Measurements from ENCODE around the gene SCNN1B. TPM values are rescaled to one million over a fixed set of nuclear protein-coding genes. Genes with fewer than 3 reads are reported as not detected.

Gene SCNN1B
- total RNA-seq, 3 donors from 2014 or later = 3.0 to 18.0 (median 18.0) TPM

- DNase-seq (ENCODE audit: low spot score in 2 of 2) = no peak
These were observed 25.7 kb downstream of the SCNN1B start for GRCh38 chr16:23327836-23328235.

GRCh38 chr16:23330161-23330560 lies 28.1 kb downstream of the SCNN1B start:
- TF ChIP-seq CTCF (IDR thresholded peaks at IDR 0.05) = no peak
- TF ChIP-seq POLR2A (IDR thresholded peaks at IDR 0.05) = no peak
- Histone ChIP-seq H3K4me1 (no peaks in the 10 kb centered on the region), H3K27ac (no peak overlapping the region), H3K27me3 (no peaks in the 10 kb centered on the region), H3K36me3 (no peaks in the 10 kb centered on the region), H3K9me3 (no peaks in the 10 kb centered on the region), H3K4me3 (no peak overlapping the region)
- DNase-seq (ENCODE audit: low spot score in 2 of 2) = no peak
- intact Hi-C loops (cut with DNase I; ENCODE audit: low total_unique reads) = no loop called here

More at GRCh38 chr16:23327836-23328235, 25.7 kb downstream of the SCNN1B start:
- intact Hi-C loops (cut with DNase I; ENCODE audit: low total_unique reads) = no loop called here
- Histone ChIP-seq H3K36me3 (no peaks in the 10 kb centered on the region), H3K4me1 (no peaks in the 10 kb centered on the region), H3K27me3 (no peaks in the 10 kb centered on the region), H3K27ac (no peak overlapping the region), H3K4me3 (no peak overlapping the region), H3K9me3 (no peaks in the 10 kb centered on the region)
- TF ChIP-seq POLR2A (IDR thresholded peaks at IDR 0.05) (no peak), POLR2AphosphoS5 (IDR thresholded peaks at IDR 0.05) (no peak), CTCF (IDR thresholded peaks at IDR 0.05) (no peak)

- H3K36me3 ChIP-seq = no peaks in the 10 kb centered on the region
- H3K4me3 ChIP-seq = no peak overlapping the region
- H3K27me3 ChIP-seq = no peaks in the 10 kb centered on the region
- H3K9me3 ChIP-seq = no peaks in the 10 kb centered on the region
- TF ChIP-seq POLR2AphosphoS5 (IDR thresholded peaks at IDR 0.05) = no peak
- no peak for TF ChIP-seq POLR2A (IDR thresholded peaks at IDR 0.05)
- TF ChIP-seq CTCF (IDR thresholded peaks at IDR 0.05) = no peak
- H3K4me1 ChIP-seq = no peaks in the 10 kb centered on the region
- no peak for DNase-seq (ENCODE audit: low spot score in 2 of 2)
- intact Hi-C loops (cut with DNase I; ENCODE audit: low total_unique reads) = no loop called here
- H3K27ac ChIP-seq = no peak overlapping the region
These were observed 28.6 kb downstream of the SCNN1B start for GRCh38 chr16:23330583-23331249.

- no peak for TF ChIP-seq CTCF (IDR thresholded peaks at IDR 0.05)
- TF ChIP-seq POLR2A (IDR thresholded peaks at IDR 0.05) = no peak
- no peak for TF ChIP-seq POLR2AphosphoS5 (IDR thresholded peaks at IDR 0.05)
- intact Hi-C loops (cut with DNase I; ENCODE audit: low total_unique reads) = no loop called here
- Histone ChIP-seq H3K27ac (no peak overlapping the region), H3K36me3 (no peaks in the 10 kb centered on the region), H3K4me3 (no peak overlapping the region), H3K9me3 (no peaks in the 10 kb centered on the region), H3K27me3 (no peaks in the 10 kb centered on the region), H3K4me1 (no peaks in the 10 kb centered on the region)
- DNase-seq (ENCODE audit: low spot score in 2 of 2) = no peak
These were observed 31.0 kb downstream of the SCNN1B start for GRCh38 chr16:23333034-23333579.

GRCh38 chr16:23333831-23334456 lies 31.8 kb downstream of the SCNN1B start:
- Histone ChIP-seq H3K9me3 (no peaks in the 10 kb centered on the region), H3K36me3 (no peaks in the 10 kb centered on the region), H3K4me3 (no peak overlapping the region), H3K27ac (no peak overlapping the region), H3K4me1 (no peaks in the 10 kb centered on the region), H3K27me3 (no peaks in the 10 kb centered on the region)
- no peak for DNase-seq (ENCODE audit: low spot score in 2 of 2)
- intact Hi-C loops (cut with DNase I; ENCODE audit: low total_unique reads) = no loop called here
- TF ChIP-seq POLR2AphosphoS5 (IDR thresholded peaks at IDR 0.05) (no peak), CTCF (IDR thresholded peaks at IDR 0.05) (no peak), POLR2A (IDR thresholded peaks at IDR 0.05) (no peak)

Data from breast epithelium (tissue), 4 donors.